HCT116 (cell line): ENCODE data around the gene CEMP1. TPM values are rescaled to one million over a fixed set of nuclear protein-coding genes. Genes with fewer than 3 reads are reported as not detected.

Experiments used
- ATAC-seq: fragments of 200-7000 bp; cut with Tn5 transposase; 2 replicates; pipeline ENCODE4 v1.9.1; 2020; ENCODE audit warnings: mild to moderate bottlenecking, moderate library complexity
- BruUV-seq: library from RNA; stranded (reverse); fragments of 400-500 nt; replicated peaks from 2 replicates; lab custom pipeline; 2021; lab: Mats Ljungman, UMichigan
- CTCF ChIA-PET: fragments of 300-600 bp; sonication (Branson Sonifier 250); formaldehyde crosslinking; loops from one replicate; lab custom pipeline; 2021; ENCODE audit warnings: antibody characterized with exemption; lab: Charles Lee
- POLR2A ChIA-PET: fragments of 300-600, 350-600 bp; sonication (Branson Sonifier 250); formaldehyde crosslinking; loops from one replicate; lab custom pipeline; 2021; ENCODE audit warnings: antibody characterized with exemption; lab: Charles Lee
- RAD21 ChIA-PET, 2 experiments: fragments of 300-600 bp; sonication (Branson Sonifier 250); formaldehyde crosslinking; loops; one replicate each; lab custom pipeline; 2023; ENCODE audit warnings: low total read pairs in 2 of 2; ENCODE audit not compliant: uncharacterized antibody in 2 of 2, unreplicated experiment in 2 of 2, low non-redundant PET in 1 of 2; lab: Charles Lee
- DNase-seq: peaks from one replicate; pipeline ENCODE4 v3.0.0-alpha.2; 2010; ENCODE audit warnings: low read depth, low spot score
- H2AFZ ChIP-seq: fragments of 200-600 bp; shearing (Covaris generic), sonication (generic); 2 replicates; pipeline ENCODE4 v1.6.1; 2017; ENCODE audit warnings: low read depth, mixed run types, mixed read lengths, antibody characterized with exemption, low read length; ENCODE audit not compliant: poor library complexity, severe bottlenecking
- H3K27ac ChIP-seq: 2 replicates; pipeline ENCODE4 v1.5.1; 2012; ENCODE audit warnings: low read depth, low read length
- H3K27me3 ChIP-seq: fragments of 200-600 bp; sonication (generic); 2 replicates; pipeline ENCODE4 v1.6.1; 2016; ENCODE audit warnings: mixed run types, low read length, mixed read lengths; ENCODE audit not compliant: insufficient read depth
- H3K36me3 ChIP-seq, 2 experiments: fragments of 200-500 bp in 1 of 2; fragments of 200-600 bp in 1 of 2; sonication (Bioruptor generic) in 1 of 2; sonication (generic) in 1 of 2; 2 replicates each; pipeline versions ENCODE4 v1.5.1 to v1.6.1; 2014 to 2016; ENCODE audit warnings: low read length in 2 of 2, inconsistent platforms in 1 of 2, mixed read lengths in 1 of 2, mixed run types in 1 of 2; ENCODE audit not compliant: insufficient read depth in 2 of 2, control insufficient read depth in 1 of 2
- H3K4me1 ChIP-seq, 2 experiments: fragments of 200-600 bp in 1 of 2; sonication (generic) in 1 of 2; 2 replicates each; pipeline versions ENCODE4 v1.5.1 to v1.6.1; 2012 to 2017; ENCODE audit warnings: low read length in 2 of 2, inconsistent platforms in 1 of 2, mild to moderate bottlenecking in 1 of 2, mixed read lengths in 1 of 2, mixed run types in 1 of 2, moderate library complexity in 1 of 2; ENCODE audit not compliant: insufficient read depth in 2 of 2, control insufficient read depth in 1 of 2
- H3K4me2 ChIP-seq: fragments of 200-600 bp; sonication (generic); 2 replicates; pipeline ENCODE4 v1.6.1; 2017; ENCODE audit warnings: mixed run types, low read length, mixed read lengths
- H3K4me3 ChIP-seq, 2 experiments: fragments of 200-600 bp in 1 of 2; sonication (generic) in 1 of 2; replicated peaks in 1 of 2; 2 replicates each; pipeline ENCODE4 v1.5.1; 2011 to 2016; ENCODE audit warnings: low read length in 2 of 2, control low read depth in 1 of 2, low read depth in 1 of 2, mild to moderate bottlenecking in 1 of 2, mixed read lengths in 1 of 2, mixed run types in 1 of 2
- H3K79me2 ChIP-seq: fragments of 200-600 bp; sonication (generic); 2 replicates; pipeline ENCODE4 v1.6.1; 2017; ENCODE audit warnings: mild to moderate bottlenecking, mixed run types, low read length, moderate library complexity, mixed read lengths; ENCODE audit not compliant: insufficient read depth
- H3K9ac ChIP-seq: fragments of 200-600 bp; sonication (generic); 2 replicates; pipeline ENCODE4 v1.6.1; 2016; ENCODE audit warnings: low read length, mixed read lengths
- H3K9me2 ChIP-seq: fragments of 200-600 bp; sonication (generic), shearing (Covaris generic); 2 replicates; pipeline ENCODE4 v1.6.1; 2017; ENCODE audit warnings: mixed run types, mild to moderate bottlenecking, moderate library complexity; ENCODE audit not compliant: insufficient read depth
- H3K9me3 ChIP-seq, 2 experiments: fragments of 200-500 bp in 1 of 2; fragments of 200-600 bp in 1 of 2; sonication (Bioruptor generic) in 1 of 2; sonication (generic) in 1 of 2; 2 replicates each; pipeline ENCODE4 v1.6.1; 2014 to 2017; ENCODE audit warnings: low read length in 2 of 2, mixed read lengths in 2 of 2, inconsistent platforms in 1 of 2, low read depth in 1 of 2, mild to moderate bottlenecking in 1 of 2, mixed run types in 1 of 2, moderate library complexity in 1 of 2; ENCODE audit not compliant: control insufficient read depth in 1 of 2, insufficient read depth in 1 of 2
- H4K20me1 ChIP-seq: fragments of 200-600 bp; sonication (generic), shearing (Covaris generic); 2 replicates; pipeline ENCODE4 v1.6.1; 2017; ENCODE audit warnings: mixed run types, mild to moderate bottlenecking, moderate library complexity; ENCODE audit not compliant: insufficient read depth
- EZH2 ChIP-seq: fragments of 200-600 bp; sonication (generic); IDR thresholded peaks from 2 replicates; pipeline ENCODE4 v1.6.1; 2017; ENCODE audit warnings: antibody characterized with exemption, mixed run types
- POLR2AphosphoS5 ChIP-seq: IDR thresholded peaks from 2 replicates; pipeline ENCODE4 v1.6.1; 2011; ENCODE audit warnings: mild to moderate bottlenecking, low read depth, low read length, moderate library complexity
- SP1 ChIP-seq: IDR thresholded peaks from 2 replicates; pipeline ENCODE4 v1.6.1; 2012; ENCODE audit warnings: low read depth
- TCF7L2 ChIP-seq: IDR thresholded peaks from 2 replicates; pipeline ENCODE4 v1.7.0; 2011; ENCODE audit warnings: borderline replicate concordance, inconsistent platforms; ENCODE audit not compliant: insufficient read depth, insufficient read length; ENCODE audit errors: extremely low read depth
- YY1 ChIP-seq: IDR thresholded peaks from 2 replicates; pipeline ENCODE4 v1.6.1; 2011; ENCODE audit warnings: low read length, low read depth, moderate library complexity, mild to moderate bottlenecking; ENCODE audit not compliant: insufficient replicate concordance; ENCODE audit errors: extremely low read depth
- intact Hi-C: fragments of 100-400 bp; cut with micrococcal nuclease; formaldehyde crosslinking; loops from 2 replicates; pipeline ENCODE4 v1.10.0; 2022
- total RNA-seq: library from RNA; stranded (reverse); gene quantifications from one replicate; pipeline ENCODE4 v1.2.1, GENCODE V29; 2021; ENCODE audit not compliant: unreplicated experiment
- TF ChIP-seq, protein P1 (sequence below): IDR thresholded peaks from 2 replicates; pipeline ENCODE4 v1.6.1; 2011; ENCODE audit warnings: mild to moderate bottlenecking, low read length, moderate library complexity; ENCODE audit not compliant: insufficient replicate concordance; ENCODE audit errors: extremely low read depth
- TF ChIP-seq, protein P2 (sequence below): IDR thresholded peaks from 2 replicates; pipeline ENCODE4 v1.6.1; 2012; ENCODE audit warnings: low read depth

Gene CEMP1
- total RNA-seq, 1 experiment from 2014 or later: 0.32 TPM

DNA sequence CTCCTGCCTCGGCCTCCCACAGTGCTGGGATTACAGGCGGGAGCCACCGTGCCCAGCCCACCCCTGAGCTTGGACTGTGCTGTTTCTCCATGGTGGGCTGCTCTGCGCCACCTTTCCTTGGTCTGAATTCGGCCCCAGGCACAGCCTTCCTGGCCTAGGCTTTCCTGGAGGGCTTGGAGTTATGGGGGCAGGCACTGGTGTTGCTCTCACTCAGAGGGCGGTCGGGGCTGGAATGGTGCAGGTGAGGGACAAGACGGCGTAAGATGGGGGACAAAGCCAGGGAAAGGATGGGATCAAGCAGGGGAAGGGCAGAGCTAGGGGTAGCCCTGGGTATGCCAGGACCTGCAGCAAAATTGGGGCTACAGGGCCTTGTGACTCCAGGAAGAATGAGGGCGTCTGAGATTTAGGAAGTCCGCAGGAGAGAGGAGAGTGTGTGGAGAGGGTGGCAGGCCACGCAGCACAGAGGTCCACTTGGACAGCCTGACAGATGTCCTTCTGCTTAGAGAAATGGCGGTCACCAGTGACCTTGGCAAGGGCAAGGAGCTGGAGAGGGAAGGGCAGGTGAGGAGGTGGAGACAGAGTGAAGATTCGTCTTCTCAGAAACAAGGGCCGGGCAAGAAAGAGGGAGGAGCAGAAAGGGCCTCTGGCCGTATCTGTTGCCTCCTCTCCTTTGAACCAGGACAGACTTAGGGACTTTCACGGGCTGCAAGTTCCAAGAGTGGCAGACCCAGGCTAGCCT, 19.0 kb downstream of the CEMP1 start:
- no peaks in the 10 kb centered on the region for H3K9me3 ChIP-seq
- BruUV-seq: no TSS peak
- H3K27me3 ChIP-seq: no peaks in the 10 kb centered on the region
- DNase-seq: no peak
- peaks cover 20 to 37% of the 10 kb centered on the region in 2 experiments for H3K4me1 ChIP-seq
- no peaks in the 10 kb centered on the region for H3K9me2 ChIP-seq
- ChIA-PET CTCF (interaction anchor here (0.5 to 1.1 kb wide), 2 partner anchors 11 to 26 kb away, joined by 3 to 5 read pairs; partner anchors contain the start of gene PDPK1), RAD21 (no interaction called here), POLR2A (no interaction called here)
- no peak overlapping the region for H2AFZ ChIP-seq
- no peak for ATAC-seq
- peaks cover 34% of the 10 kb centered on the region for H3K79me2 ChIP-seq
- no peak overlapping the region for H3K4me2 ChIP-seq
- intact Hi-C loops: no loop called here
- H3K9ac ChIP-seq: 0 out of 2 replicates have a peak overlapping the region, but pooled peaks have one; percentile 1
- H3K36me3 ChIP-seq: no peaks in the 10 kb centered on the region
- H3K4me3 ChIP-seq: no peak overlapping the region
- H3K27ac ChIP-seq: no peak overlapping the region; the same call in 1 of the 2 replicates
- TF ChIP-seq EZH2 (no peak), YY1 (no peak), POLR2AphosphoS5 (no peak), TCF7L2 (no peak), SP1 (no peak)
- TF ChIP-seq, protein P1, sequence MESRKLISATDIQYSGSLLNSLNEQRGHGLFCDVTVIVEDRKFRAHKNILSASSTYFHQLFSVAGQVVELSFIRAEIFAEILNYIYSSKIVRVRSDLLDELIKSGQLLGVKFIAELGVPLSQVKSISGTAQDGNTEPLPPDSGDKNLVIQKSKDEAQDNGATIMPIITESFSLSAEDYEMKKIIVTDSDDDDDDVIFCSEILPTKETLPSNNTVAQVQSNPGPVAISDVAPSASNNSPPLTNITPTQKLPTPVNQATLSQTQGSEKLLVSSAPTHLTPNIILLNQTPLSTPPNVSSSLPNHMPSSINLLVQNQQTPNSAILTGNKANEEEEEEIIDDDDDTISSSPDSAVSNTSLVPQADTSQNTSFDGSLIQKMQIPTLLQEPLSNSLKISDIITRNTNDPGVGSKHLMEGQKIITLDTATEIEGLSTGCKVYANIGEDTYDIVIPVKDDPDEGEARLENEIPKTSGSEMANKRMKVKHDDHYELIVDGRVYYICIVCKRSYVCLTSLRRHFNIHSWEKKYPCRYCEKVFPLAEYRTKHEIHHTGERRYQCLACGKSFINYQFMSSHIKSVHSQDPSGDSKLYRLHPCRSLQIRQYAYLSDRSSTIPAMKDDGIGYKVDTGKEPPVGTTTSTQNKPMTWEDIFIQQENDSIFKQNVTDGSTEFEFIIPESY: no peak
- TF ChIP-seq, protein P2, sequence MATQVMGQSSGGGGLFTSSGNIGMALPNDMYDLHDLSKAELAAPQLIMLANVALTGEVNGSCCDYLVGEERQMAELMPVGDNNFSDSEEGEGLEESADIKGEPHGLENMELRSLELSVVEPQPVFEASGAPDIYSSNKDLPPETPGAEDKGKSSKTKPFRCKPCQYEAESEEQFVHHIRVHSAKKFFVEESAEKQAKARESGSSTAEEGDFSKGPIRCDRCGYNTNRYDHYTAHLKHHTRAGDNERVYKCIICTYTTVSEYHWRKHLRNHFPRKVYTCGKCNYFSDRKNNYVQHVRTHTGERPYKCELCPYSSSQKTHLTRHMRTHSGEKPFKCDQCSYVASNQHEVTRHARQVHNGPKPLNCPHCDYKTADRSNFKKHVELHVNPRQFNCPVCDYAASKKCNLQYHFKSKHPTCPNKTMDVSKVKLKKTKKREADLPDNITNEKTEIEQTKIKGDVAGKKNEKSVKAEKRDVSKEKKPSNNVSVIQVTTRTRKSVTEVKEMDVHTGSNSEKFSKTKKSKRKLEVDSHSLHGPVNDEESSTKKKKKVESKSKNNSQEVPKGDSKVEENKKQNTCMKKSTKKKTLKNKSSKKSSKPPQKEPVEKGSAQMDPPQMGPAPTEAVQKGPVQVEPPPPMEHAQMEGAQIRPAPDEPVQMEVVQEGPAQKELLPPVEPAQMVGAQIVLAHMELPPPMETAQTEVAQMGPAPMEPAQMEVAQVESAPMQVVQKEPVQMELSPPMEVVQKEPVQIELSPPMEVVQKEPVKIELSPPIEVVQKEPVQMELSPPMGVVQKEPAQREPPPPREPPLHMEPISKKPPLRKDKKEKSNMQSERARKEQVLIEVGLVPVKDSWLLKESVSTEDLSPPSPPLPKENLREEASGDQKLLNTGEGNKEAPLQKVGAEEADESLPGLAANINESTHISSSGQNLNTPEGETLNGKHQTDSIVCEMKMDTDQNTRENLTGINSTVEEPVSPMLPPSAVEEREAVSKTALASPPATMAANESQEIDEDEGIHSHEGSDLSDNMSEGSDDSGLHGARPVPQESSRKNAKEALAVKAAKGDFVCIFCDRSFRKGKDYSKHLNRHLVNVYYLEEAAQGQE: no peak
- H4K20me1 ChIP-seq: peaks cover 5% of the 10 kb centered on the region; the same call in 1 of the 2 replicates
